DND-41 (cell line): ENCODE measurements around the gene MAOB.

Experiments used
- EZH2 ChIP-seq: IDR thresholded peaks from 3 replicates; pipeline ENCODE4 v1.6.1; 2012; ENCODE audit warnings: borderline replicate concordance, low read depth, mild to moderate bottlenecking, moderate library complexity, low read length, inconsistent platforms; ENCODE audit not compliant: severe bottlenecking
- TF ChIP-seq, protein P1 (sequence below): IDR thresholded peaks from 2 replicates; pipeline ENCODE4 v1.5.1; 2012; ENCODE audit warnings: borderline replicate concordance, low read length, moderate library complexity, mild to moderate bottlenecking; ENCODE audit not compliant: poor library complexity, severe bottlenecking; ENCODE audit errors: extremely low read depth

GRCh38 chrX:43862434-43862833, 19.8 kb downstream of the MAOB start:
- TF ChIP-seq EZH2, result no peak
- TF ChIP-seq, protein P1, sequence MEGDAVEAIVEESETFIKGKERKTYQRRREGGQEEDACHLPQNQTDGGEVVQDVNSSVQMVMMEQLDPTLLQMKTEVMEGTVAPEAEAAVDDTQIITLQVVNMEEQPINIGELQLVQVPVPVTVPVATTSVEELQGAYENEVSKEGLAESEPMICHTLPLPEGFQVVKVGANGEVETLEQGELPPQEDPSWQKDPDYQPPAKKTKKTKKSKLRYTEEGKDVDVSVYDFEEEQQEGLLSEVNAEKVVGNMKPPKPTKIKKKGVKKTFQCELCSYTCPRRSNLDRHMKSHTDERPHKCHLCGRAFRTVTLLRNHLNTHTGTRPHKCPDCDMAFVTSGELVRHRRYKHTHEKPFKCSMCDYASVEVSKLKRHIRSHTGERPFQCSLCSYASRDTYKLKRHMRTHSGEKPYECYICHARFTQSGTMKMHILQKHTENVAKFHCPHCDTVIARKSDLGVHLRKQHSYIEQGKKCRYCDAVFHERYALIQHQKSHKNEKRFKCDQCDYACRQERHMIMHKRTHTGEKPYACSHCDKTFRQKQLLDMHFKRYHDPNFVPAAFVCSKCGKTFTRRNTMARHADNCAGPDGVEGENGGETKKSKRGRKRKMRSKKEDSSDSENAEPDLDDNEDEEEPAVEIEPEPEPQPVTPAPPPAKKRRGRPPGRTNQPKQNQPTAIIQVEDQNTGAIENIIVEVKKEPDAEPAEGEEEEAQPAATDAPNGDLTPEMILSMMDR, result no peak
